Ovary (tissue), 9 donors: ENCODE results near the gene TPCN2. TPM values are rescaled to one million over a fixed set of nuclear protein-coding genes. Genes with fewer than 3 reads are reported as not detected.
"Not testable (repeated sequence)": the region's sequence is repeated elsewhere in the genome, so short reads cannot be mapped to it uniquely, and the experiment has no call there.

Source experiments
- DNase-seq, 5 donors: peaks; one replicate each; pipeline ENCODE4 v3.0.0-alpha.2; 2019 to 2020
- H3K27ac ChIP-seq, 2 donors: fragments of 200-600 bp; one replicate each; pipeline versions ENCODE4 v1.5.1 to v1.8.0; 2019 to 2022
- H3K27me3 ChIP-seq: fragments of 200-600 bp; one replicate; pipeline ENCODE4 v1.8.0; 2022
- H3K36me3 ChIP-seq: fragments of 200-600 bp; sonication (generic); one replicate; pipeline ENCODE4 v1.5.1; 2019
- H3K4me1 ChIP-seq: one replicate; pipeline ENCODE4 v1.8.1; 2013; ENCODE audit warnings: mild to moderate bottlenecking, moderate library complexity; ENCODE audit not compliant: insufficient read depth
- H3K4me3 ChIP-seq: fragments of 200-600 bp; sonication (generic); one replicate; pipeline ENCODE4 v1.5.1; 2017
- H3K9me3 ChIP-seq, 2 donors: fragments of 200-600 bp in 1 of 2; sonication (generic) in 1 of 2; one replicate each; pipeline versions ENCODE4 v1.5.1 to v1.8.1; 2013 to 2019; ENCODE audit warnings: mild to moderate bottlenecking in 1 of 2, moderate library complexity in 1 of 2
- CTCF ChIP-seq, 3 donors: fragments of 450-650 bp in 2 of 3; fragments of 200-600 bp in 1 of 3; IDR thresholded peaks; one replicate each; pipeline versions ENCODE4 v1.5.1 to v1.8.0; 2016 to 2022; ENCODE audit warnings: antibody characterized with exemption in 3 of 3, mild to moderate bottlenecking in 1 of 3
- EP300 ChIP-seq: sonication (generic); formaldehyde crosslinking; IDR thresholded peaks from one replicate; pipeline ENCODE4 v1.6.1; 2017; ENCODE audit warnings: antibody characterized with exemption
- POLR2A ChIP-seq: fragments of 450-650 bp; IDR thresholded peaks from one replicate; pipeline ENCODE4 v1.6.1; 2017; ENCODE audit warnings: antibody characterized with exemption, mild to moderate bottlenecking, moderate library complexity
- WGBS, 3 donors: extraction: QIAGEN DNeasy Blood & Tissue Kit in 1 of 3; methylation state at CpG; one replicate each; pipeline versions ENCODE4 v1.1.5 to v1.1.7; 2013 to 2017; 5-methylcytosine and 5-hydroxymethylcytosine counted together
- intact Hi-C, 4 donors: fragments of 100-400 bp; cut with DNase I; formaldehyde crosslinking; loops; one replicate each; pipeline versions ENCODE4 v1.11.0 to v1.15.1; 2022 to 2023
- polyA plus RNA-seq, 2 donors: library from polyadenylated mRNA; stranded (reverse); fragments of 200-250 nt in 1 of 2; fragments of 350-450 nt in 1 of 2; fragmentation: Illumina TruSeq in 1 of 2; extraction: RNeasy Lipid Tissue Mini Kit (QIAGEN cat#74804) in 1 of 2; gene quantifications; one replicate each; pipeline ENCODE4 v1.2.3, GENCODE V29; 2013 to 2014
- total RNA-seq, 7 donors: library from RNA; depleted of rRNA in 2 of 7; stranded (reverse); fragments of >200 nt in 2 of 7; fragmentation: NEBNext Ultra II Directional in 3 of 7; extraction: Animal tissue kit (Norgen Biotek cat#: 25700) in 3 of 7; gene quantifications; one replicate each; pipeline versions ENCODE4 v1.1.0 to v1.2.4, GENCODE V29; 2016 to 2023
- donor health status: DM: no; HTN: no; CAD: no; lungs with moderate emphysema.
- donor health status: DM: no; HTN: no; CAD: no.
- donor health status: Bipolar disorder and iron deficiency.
- donor health status: DM: yes; HTN: yes; CAD: no.
- donor health status: DM: no; HTN: no; CAD: no.
- donor health status: DM: yes; HTN: yes; CAD: no.

The TPCN2 gene
- total and polyA plus RNA-seq, 9 donors = 6.5 to 35.7 (median 23.3) TPM

DNA sequence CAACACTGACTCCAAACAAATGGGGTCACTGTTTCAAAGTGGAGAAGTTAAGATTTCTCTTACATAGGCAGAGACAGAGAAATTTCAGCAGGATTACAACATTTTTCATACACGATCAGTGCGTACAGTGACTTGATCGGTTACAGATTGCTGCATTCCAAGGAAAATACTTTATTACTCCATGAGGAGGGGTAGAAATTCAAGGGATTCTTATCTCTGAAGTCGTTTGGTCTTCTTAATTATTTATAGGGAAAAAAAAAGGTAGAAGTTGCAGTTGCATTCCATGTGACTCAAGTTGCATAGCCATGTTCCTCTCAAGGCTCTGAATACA lies 96.3 kb downstream of the TPCN2 start:
- WGBS, 3 donors = 64 to 70% (median 68%) methylated on average over 4 of the region's 4 CpGs
- no peak overlapping the region for H3K27ac ChIP-seq
- TF ChIP-seq EP300 = no peak
- no peak for TF ChIP-seq POLR2A
- TF ChIP-seq CTCF (IDR thresholded peaks at IDR 0.05) = no peak
- no peak overlapping the region for H3K4me3 ChIP-seq
- H3K4me1 ChIP-seq = no peaks in the 10 kb centered on the region
- no peaks in the 10 kb centered on the region for H3K36me3 ChIP-seq
- intact Hi-C loops = no loop called here
- no peaks in the 10 kb centered on the region for H3K27me3 ChIP-seq
- DNase-seq = no peak
- peaks cover 0 to 4% of the 10 kb centered on the region in 2 donors for H3K9me3 ChIP-seq

DNA sequence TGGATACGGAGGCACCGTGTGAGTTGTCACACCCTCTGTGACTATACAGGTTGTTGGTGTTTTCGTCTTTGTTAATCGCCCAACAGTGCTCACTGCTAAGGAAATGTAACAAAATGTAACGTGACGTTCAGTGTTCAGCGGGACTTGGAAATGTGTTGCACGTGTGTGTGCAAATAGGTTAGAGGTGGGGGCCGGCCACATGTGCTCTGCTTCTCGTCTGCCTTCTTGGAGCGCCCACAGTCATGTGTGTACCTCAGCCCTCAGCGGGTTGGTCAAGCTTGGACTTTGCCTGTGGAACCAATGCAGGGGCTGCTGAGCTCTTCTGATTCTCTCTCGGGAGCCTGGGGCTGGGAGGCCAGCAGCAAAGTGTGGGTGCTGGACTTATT lies 99.6 kb downstream of the TPCN2 start:
- WGBS, 3 donors = 91 to 97% (median 95%) methylated on average over 13 of the region's 13 CpGs
- Histone ChIP-seq H3K27me3 (no peaks in the 10 kb centered on the region), H3K27ac (no peak overlapping the region), H3K36me3 (no peaks in the 10 kb centered on the region), H3K4me3 (no peak overlapping the region), H3K4me1 (no peaks in the 10 kb centered on the region), H3K9me3 (peaks cover 0 to 4% of the 10 kb centered on the region in 2 donors)
- DNase-seq = no peak
- intact Hi-C loops = no loop called here
- TF ChIP-seq EP300 (no peak), POLR2A (no peak), CTCF (IDR thresholded peaks at IDR 0.05) (no peak)

- Histone ChIP-seq H3K9me3 (peaks cover 0 to 4% of the 10 kb centered on the region in 2 donors), H3K27ac (no peak overlapping the region), H3K4me3 (no peak overlapping the region), H3K4me1 (no peaks in the 10 kb centered on the region), H3K27me3 (no peaks in the 10 kb centered on the region), H3K36me3 (no peaks in the 10 kb centered on the region)
- TF ChIP-seq EP300 (no peak), POLR2A (no peak), CTCF (IDR thresholded peaks at IDR 0.05) (no peak)
- no peak for DNase-seq
- intact Hi-C loops = no loop called here
- WGBS, 3 donors = 81 to 86% (median 84%) methylated on average over 9 of the region's 9 CpGs
These were observed 100.1 kb downstream of the TPCN2 start for GRCh38 chr11:69148806-69149205.

- not testable (repeated sequence) for DNase-seq
These were observed 100.8 kb downstream of the TPCN2 start for GRCh38 chr11:69149338-69150045.

GRCh38 chr11:69150175-69150574 lies 101.4 kb downstream of the TPCN2 start:
- no peaks in the 10 kb centered on the region for H3K27me3 ChIP-seq
- no peaks in the 10 kb centered on the region for H3K36me3 ChIP-seq
- peaks cover 0 to 4% of the 10 kb centered on the region in 2 donors for H3K9me3 ChIP-seq
- no peak for DNase-seq
- TF ChIP-seq POLR2A (no peak), EP300 (no peak), CTCF (IDR thresholded peaks at IDR 0.05) (no peak)
- H3K4me1 ChIP-seq = no peaks in the 10 kb centered on the region
- 86 to 94% (median 91%) methylated on average over 3 of the region's 3 CpGs for WGBS, 3 donors
- intact Hi-C loops = no loop called here
- H3K27ac ChIP-seq = no peak overlapping the region
- no peak overlapping the region for H3K4me3 ChIP-seq

More at GRCh38 chr11:69149338-69150045, 100.8 kb downstream of the TPCN2 start:
- H3K27me3 ChIP-seq, H3K36me3 ChIP-seq, intact Hi-C loops, H3K9me3 ChIP-seq, H3K4me1 ChIP-seq, H3K4me3 ChIP-seq, H3K27ac ChIP-seq: not testable (repeated sequence)
- WGBS, 3 donors = 89 to 92% (median 90%) methylated on average over 11 of the region's 11 CpGs
